ENCODE measurements around the gene SERP1. TPM values are rescaled to one million over a fixed set of nuclear protein-coding genes. Genes with fewer than 3 reads are reported as not detected.

Gene SERP1
- total RNA-seq, 2 donors from 2014 or later, result 78.4 to 81.8 TPM

- peak overlapping the region; percentile 93 for H3K9ac ChIP-seq (ENCODE audit: extremely low read depth, low read length, poor library complexity, severe bottlenecking)
- WGBS, 2 experiments (ENCODE audit: insufficient coverage in 1 of 2, insufficient read length in 1 of 2), result no CpG with 5 or more reads among the region's 1 CpG
- H3K4me1 ChIP-seq (ENCODE audit: control insufficient read depth, insufficient read depth, low read length), result no peaks in the 10 kb centered on the region
- Mint-ChIP-seq H3K9me3 (no peaks in the 10 kb centered on the region), H3K27me3 (ENCODE audit: insufficient read depth) (no peaks in the 10 kb centered on the region), H3K4me1 (peaks cover 19% of the 10 kb centered on the region), H3K36me3 (ENCODE audit: low read depth) (peaks cover 20% of the 10 kb centered on the region), H3K27ac (peak overlapping the region; percentile 29), H3K4me3 (peak overlapping the region; percentile 94)
- H3K9me3 ChIP-seq (ENCODE audit: control insufficient read depth, low read length), result no peaks in the 10 kb centered on the region
- peaks cover 47% of the 10 kb centered on the region for H3K36me3 ChIP-seq (ENCODE audit: control insufficient read depth, insufficient read depth, low read length)
- H3K27me3 ChIP-seq (ENCODE audit: control insufficient read depth, insufficient read depth, low read length, poor library complexity, severe bottlenecking), result no peaks in the 10 kb centered on the region
- H3K27ac ChIP-seq (ENCODE audit: low read depth, low read length), result no peak overlapping the region
- TF ChIP-seq, protein P1, sequence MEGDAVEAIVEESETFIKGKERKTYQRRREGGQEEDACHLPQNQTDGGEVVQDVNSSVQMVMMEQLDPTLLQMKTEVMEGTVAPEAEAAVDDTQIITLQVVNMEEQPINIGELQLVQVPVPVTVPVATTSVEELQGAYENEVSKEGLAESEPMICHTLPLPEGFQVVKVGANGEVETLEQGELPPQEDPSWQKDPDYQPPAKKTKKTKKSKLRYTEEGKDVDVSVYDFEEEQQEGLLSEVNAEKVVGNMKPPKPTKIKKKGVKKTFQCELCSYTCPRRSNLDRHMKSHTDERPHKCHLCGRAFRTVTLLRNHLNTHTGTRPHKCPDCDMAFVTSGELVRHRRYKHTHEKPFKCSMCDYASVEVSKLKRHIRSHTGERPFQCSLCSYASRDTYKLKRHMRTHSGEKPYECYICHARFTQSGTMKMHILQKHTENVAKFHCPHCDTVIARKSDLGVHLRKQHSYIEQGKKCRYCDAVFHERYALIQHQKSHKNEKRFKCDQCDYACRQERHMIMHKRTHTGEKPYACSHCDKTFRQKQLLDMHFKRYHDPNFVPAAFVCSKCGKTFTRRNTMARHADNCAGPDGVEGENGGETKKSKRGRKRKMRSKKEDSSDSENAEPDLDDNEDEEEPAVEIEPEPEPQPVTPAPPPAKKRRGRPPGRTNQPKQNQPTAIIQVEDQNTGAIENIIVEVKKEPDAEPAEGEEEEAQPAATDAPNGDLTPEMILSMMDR (conservative IDR thresholded peaks at IDR 0.05), result no peak
- DNase-seq, result no peak
- peak overlapping the region; percentile 98 for H3K4me3 ChIP-seq (ENCODE audit: low read length)
Observed at GRCh38 chr3:150544726-150545125, 1.6 kb downstream of the SERP1 start.

DNA sequence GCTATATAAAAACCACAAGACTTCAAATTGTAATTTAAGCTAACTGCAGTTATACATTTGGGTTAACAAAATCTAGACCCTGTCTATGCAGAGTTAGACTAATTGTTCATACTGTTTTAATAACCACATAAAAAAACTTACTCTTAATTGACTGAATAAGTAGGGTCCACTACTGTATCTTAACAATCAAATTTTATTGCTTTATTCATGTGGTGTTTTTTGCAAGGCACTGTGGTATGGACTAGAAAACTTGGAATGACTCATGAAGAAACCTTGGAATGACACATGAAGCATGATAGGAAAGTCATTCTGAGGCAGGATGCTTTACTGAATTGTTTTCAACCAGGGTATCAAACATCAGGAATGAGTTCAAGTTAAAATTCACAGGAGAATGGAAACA, 2.3 kb downstream of the SERP1 start:
- H3K36me3 ChIP-seq (ENCODE audit: control insufficient read depth, insufficient read depth, low read length), result peaks cover 44% of the 10 kb centered on the region
- Mint-ChIP-seq H3K4me1 (peaks cover 19% of the 10 kb centered on the region), H3K27ac (no peak overlapping the region), H3K9me3 (no peaks in the 10 kb centered on the region), H3K27me3 (ENCODE audit: insufficient read depth) (no peaks in the 10 kb centered on the region), H3K4me3 (peak overlapping the region; percentile 94), H3K36me3 (ENCODE audit: low read depth) (peaks cover 16% of the 10 kb centered on the region)
- no peaks in the 10 kb centered on the region for H3K9me3 ChIP-seq (ENCODE audit: control insufficient read depth, low read length)
- H3K4me3 ChIP-seq (ENCODE audit: low read length), result peak overlapping the region; percentile 98
- no peaks in the 10 kb centered on the region for H3K27me3 ChIP-seq (ENCODE audit: control insufficient read depth, insufficient read depth, low read length, poor library complexity, severe bottlenecking)
- TF ChIP-seq, protein P1 (conservative IDR thresholded peaks at IDR 0.05), result no peak
- no peak for DNase-seq
- H3K4me1 ChIP-seq (ENCODE audit: control insufficient read depth, insufficient read depth, low read length), result no peaks in the 10 kb centered on the region
- H3K27ac ChIP-seq (ENCODE audit: low read depth, low read length), result no peak overlapping the region
- H3K9ac ChIP-seq (ENCODE audit: extremely low read depth, low read length, poor library complexity, severe bottlenecking), result peak overlapping the region; percentile 93

- Mint-ChIP-seq H3K4me1 (peaks cover 19% of the 10 kb centered on the region), H3K9me3 (no peaks in the 10 kb centered on the region), H3K36me3 (ENCODE audit: low read depth) (peaks cover 16% of the 10 kb centered on the region), H3K27me3 (ENCODE audit: insufficient read depth) (no peaks in the 10 kb centered on the region), H3K27ac (no peak overlapping the region), H3K4me3 (no peak overlapping the region)
- Histone ChIP-seq H3K4me3 (ENCODE audit: low read length) (peak overlapping the region; percentile 98), H3K27ac (ENCODE audit: low read depth, low read length) (no peak overlapping the region), H3K9me3 (ENCODE audit: control insufficient read depth, low read length) (no peaks in the 10 kb centered on the region), H3K4me1 (ENCODE audit: control insufficient read depth, insufficient read depth, low read length) (no peaks in the 10 kb centered on the region), H3K27me3 (ENCODE audit: control insufficient read depth, insufficient read depth, low read length, poor library complexity, severe bottlenecking) (no peaks in the 10 kb centered on the region), H3K9ac (ENCODE audit: extremely low read depth, low read length, poor library complexity, severe bottlenecking) (no peak overlapping the region), H3K36me3 (ENCODE audit: control insufficient read depth, insufficient read depth, low read length) (peaks cover 40% of the 10 kb centered on the region)
- no peak for DNase-seq
- TF ChIP-seq, protein P1 (conservative IDR thresholded peaks at IDR 0.05), result no peak
- 92 to 95% methylated on average over 2 of the region's 2 CpGs for WGBS, 2 experiments (ENCODE audit: insufficient coverage in 1 of 2, insufficient read length in 1 of 2)
Observed at GRCh38 chr3:150543531-150543930, 2.8 kb downstream of the SERP1 start.

All from endodermal cell (in vitro differentiated cells).